Pancreas (tissue), 10 donors: ENCODE measurements around the gene SREBF2. TPM values are rescaled to one million over a fixed set of nuclear protein-coding genes. Genes with fewer than 3 reads are reported as not detected.
A peak's percentile ranks its signal among the peaks of the same experiment; 100 is the strongest.

Source experiments
- ATAC-seq, 4 donors: fragments of 200-7000 bp; cut with Tn5 transposase; one replicate each; pipeline versions ENCODE4 v1.8.0 to v1.9.1; 2020; ENCODE audit warnings: mild to moderate bottlenecking in 4 of 4, moderate library complexity in 4 of 4
- DNase-seq, 6 donors: peaks; one replicate each; pipeline ENCODE4 v3.0.0-alpha.2; 2020
- FAIRE-seq: peaks from 2 replicates; lab custom pipeline; 2012; peaks lifted over from hg19 to GRCh38; lab: Jason Lieb, UNC
- H3K27ac ChIP-seq, 4 donors: fragments of 200-600 bp; sonication (generic); 1 replicate in 3 of 4; 2 replicates in 1 of 4; pipeline versions ENCODE4 v1.5.0 to v1.8.0; 2020
- H3K27me3 ChIP-seq, 4 donors: fragments of 200-600 bp; one replicate each; pipeline ENCODE4 v1.8.0; 2021
- H3K36me3 ChIP-seq, 3 donors: fragments of 200-600 bp; sonication (generic) in 1 of 3; one replicate each; pipeline versions ENCODE4 v1.5.0 to v1.8.0; 2020 to 2021
- H3K4me1 ChIP-seq, 3 donors: fragments of 200-600 bp; one replicate each; pipeline ENCODE4 v1.8.0; 2021
- H3K4me3 ChIP-seq, 4 donors: fragments of 200-600 bp; sonication (generic) in 2 of 4; one replicate each; pipeline versions ENCODE4 v1.5.0 to v1.8.0; 2020 to 2021
- H3K9me3 ChIP-seq, 4 donors: fragments of 200-600 bp; one replicate each; pipeline ENCODE4 v1.8.0; 2021
- WGBS, 2 donors: extraction: QIAGEN DNeasy Blood & Tissue Kit; methylation state at CpG; one replicate each; pipeline ENCODE4 v1.1.7; 2013; 5-methylcytosine and 5-hydroxymethylcytosine counted together
- intact Hi-C, 3 donors: fragments of 100-400 bp; cut with DNase I; formaldehyde crosslinking; loops; one replicate each; pipeline versions ENCODE4 v1.11.1 to v1.14.2; 2022
- polyA plus RNA-seq, 2 donors: library from polyadenylated mRNA; stranded (reverse); fragments of 200-250 nt; gene quantifications; one replicate each; pipeline ENCODE4 v1.2.3, GENCODE V29; 2013
- total RNA-seq, 6 donors: library from RNA; stranded (reverse); fragmentation: NEBNext Ultra II Directional in 4 of 6; extraction: Animal tissue kit (Norgen Biotek cat#: 25700) in 4 of 6; gene quantifications; one replicate each; pipeline versions ENCODE4 v1.2.1 to v1.2.4, GENCODE V29; 2021 to 2023
- TF ChIP-seq, protein P1 (sequence below), 4 donors: fragments of 200-600 bp; sonication (generic) in 3 of 4; IDR thresholded peaks; one replicate each; pipeline versions ENCODE4 v1.5.0 to v1.8.0; 2021; ENCODE audit warnings: antibody characterized with exemption in 4 of 4
- donor health status: healthy with polysubstance abuse.
- donor health status: DM: no; HTN: no; CAD: no; lungs with moderate emphysema.
- donor health status: DM: no; HTN: no; CAD: no.
- donor health status: control.
- donor health status: control.
- donor health status: Bipolar disorder and iron deficiency.
- donor health status: DM: yes; HTN: yes; CAD: no.
- donor health status: DM: no; HTN: no; CAD: no.
- donor health status: DM: no; HTN: no; CAD: no.
- donor health status: DM: yes; HTN: yes; CAD: no.

SREBF2 gene
- total and polyA plus RNA-seq, 8 donors, result 28.2 to 44.8 (median 34.6) TPM

DNA sequence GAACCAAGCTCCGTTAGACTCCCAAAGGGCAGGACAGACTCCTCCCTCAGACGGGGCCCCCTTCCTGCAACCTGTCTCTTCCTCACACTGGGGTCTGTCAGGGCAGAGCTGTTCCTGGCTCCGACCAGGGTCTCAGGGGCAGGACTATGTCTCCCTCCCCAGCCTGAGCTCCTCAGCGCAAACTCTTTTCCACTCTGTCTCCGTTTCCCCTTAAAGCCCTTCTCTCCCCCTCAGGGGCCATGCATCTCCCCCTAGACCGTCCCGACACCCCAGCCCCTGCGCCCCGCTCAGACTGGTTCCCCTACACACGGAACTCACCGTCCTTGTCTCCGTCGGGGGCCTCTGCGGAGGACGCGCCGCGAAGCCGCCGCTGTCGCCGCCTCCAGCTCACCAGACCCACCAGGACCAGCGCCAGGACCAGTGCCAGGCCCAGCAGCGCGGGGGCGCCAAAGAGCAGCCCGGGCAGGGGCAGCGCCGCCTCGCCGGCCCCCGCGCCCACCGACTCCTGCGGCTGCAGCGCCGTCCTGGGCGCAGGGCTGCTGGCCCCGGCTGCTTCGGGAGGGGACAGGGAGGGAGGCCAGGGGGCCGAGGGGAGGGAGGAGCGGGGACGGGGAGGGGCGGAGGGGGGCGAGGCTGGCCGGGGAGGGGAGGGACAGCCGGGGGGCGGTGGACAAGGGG lies 93.0 kb downstream of the SREBF2 start:
- WGBS, 2 donors, result 5 to 8% methylated on average over 34 to 45 of the region's 48 CpGs
- Histone ChIP-seq H3K27me3 (no peaks in the 10 kb centered on the region), H3K36me3 (no peaks in the 10 kb centered on the region), H3K27ac (no peak overlapping the region), H3K9me3 (no peaks in the 10 kb centered on the region), H3K4me3 (peak overlapping the region in 3 of 4 donors; percentile 1 to 54 (median 36)), H3K4me1 (peaks cover 0 to 3% (median 0%) of the 10 kb centered on the region in 3 donors)
- TF ChIP-seq, protein P1, sequence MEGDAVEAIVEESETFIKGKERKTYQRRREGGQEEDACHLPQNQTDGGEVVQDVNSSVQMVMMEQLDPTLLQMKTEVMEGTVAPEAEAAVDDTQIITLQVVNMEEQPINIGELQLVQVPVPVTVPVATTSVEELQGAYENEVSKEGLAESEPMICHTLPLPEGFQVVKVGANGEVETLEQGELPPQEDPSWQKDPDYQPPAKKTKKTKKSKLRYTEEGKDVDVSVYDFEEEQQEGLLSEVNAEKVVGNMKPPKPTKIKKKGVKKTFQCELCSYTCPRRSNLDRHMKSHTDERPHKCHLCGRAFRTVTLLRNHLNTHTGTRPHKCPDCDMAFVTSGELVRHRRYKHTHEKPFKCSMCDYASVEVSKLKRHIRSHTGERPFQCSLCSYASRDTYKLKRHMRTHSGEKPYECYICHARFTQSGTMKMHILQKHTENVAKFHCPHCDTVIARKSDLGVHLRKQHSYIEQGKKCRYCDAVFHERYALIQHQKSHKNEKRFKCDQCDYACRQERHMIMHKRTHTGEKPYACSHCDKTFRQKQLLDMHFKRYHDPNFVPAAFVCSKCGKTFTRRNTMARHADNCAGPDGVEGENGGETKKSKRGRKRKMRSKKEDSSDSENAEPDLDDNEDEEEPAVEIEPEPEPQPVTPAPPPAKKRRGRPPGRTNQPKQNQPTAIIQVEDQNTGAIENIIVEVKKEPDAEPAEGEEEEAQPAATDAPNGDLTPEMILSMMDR (IDR thresholded peaks at IDR 0.05), result peak; percentile 49 to 64 (median 56)
- FAIRE-seq (no peak), ATAC-seq (peak; percentile 81 to 97 (median 90)), DNase-seq (peak; percentile 47 to 92 (median 80))
- intact Hi-C loops, result no loop called here

DNA sequence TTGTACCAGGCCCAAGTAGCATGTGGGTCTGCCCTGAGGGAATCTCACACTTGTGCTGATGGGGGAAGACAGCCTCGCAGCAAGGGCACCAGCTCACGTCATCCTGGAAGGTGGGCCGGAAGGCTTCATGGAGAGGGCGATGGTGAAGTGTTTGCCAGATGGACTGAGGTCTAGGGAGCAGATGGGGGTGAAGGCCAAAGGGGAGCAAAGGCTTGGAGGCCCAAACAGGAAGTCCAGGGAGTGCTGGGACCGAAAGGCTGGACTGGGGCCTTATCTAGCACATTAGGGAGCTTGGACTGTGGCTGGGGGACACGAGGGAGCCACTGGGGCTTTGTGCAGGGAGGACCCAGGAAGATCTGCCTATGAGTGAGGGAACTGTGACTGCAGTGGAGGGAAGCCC lies 94.9 kb downstream of the SREBF2 start:
- TF ChIP-seq, protein P1 (IDR thresholded peaks at IDR 0.05), result no peak
- H3K36me3 ChIP-seq, result no peaks in the 10 kb centered on the region
- no peak overlapping the region for H3K4me3 ChIP-seq
- no peaks in the 10 kb centered on the region for H3K9me3 ChIP-seq
- ATAC-seq (no peak), DNase-seq (no peak), FAIRE-seq (no peak)
- WGBS, 2 donors, result 78 to 84% methylated on average over 6 of the region's 6 CpGs
- H3K4me1 ChIP-seq, result peaks cover 0 to 3% (median 0%) of the 10 kb centered on the region in 3 donors
- H3K27me3 ChIP-seq, result no peaks in the 10 kb centered on the region
- H3K27ac ChIP-seq, result no peak overlapping the region
- intact Hi-C loops, result no loop called here

DNA sequence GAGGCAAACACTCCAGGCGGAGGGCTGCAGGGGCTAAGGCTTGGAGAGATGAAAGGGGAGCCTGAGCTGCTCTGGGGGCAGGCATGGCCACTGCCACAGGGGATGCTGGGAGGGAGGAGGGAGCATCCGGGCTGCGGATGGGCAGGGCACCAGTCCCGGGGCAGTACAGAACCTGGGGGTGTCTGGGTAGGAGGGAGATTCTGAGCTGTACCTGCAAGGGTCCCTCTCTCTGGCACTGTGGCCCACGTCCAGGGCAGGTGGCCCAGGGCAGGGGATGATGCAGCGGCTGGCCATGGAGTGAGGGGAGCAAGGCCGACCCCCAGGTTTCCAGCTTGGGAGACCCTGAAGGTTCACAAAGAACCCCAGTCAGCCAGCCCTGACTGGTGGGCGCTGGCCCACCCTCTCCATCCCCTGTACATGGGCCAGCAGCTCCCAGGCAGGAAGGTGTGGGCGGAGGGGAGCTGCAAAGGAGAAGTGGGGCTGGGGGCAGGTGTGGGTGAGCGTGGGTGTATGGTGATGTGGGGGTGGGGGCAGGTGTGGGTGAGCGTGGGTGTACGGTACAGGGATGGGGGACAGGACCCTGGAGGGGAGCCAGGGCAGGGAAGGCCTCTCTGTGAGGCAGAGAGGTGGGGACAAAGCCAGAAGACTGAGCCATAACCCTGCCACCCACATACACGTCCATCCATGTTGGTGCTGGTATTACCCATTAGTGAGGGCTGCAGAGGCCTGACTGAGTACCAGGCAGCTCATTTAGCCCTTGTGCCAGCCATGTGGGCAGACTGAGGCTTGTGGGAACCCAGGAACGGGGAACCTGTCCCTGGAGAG lies 95.9 kb downstream of the SREBF2 start:
- H3K4me1 ChIP-seq, result peaks cover 0 to 3% (median 0%) of the 10 kb centered on the region in 3 donors
- FAIRE-seq, result no peak
- no peaks in the 10 kb centered on the region for H3K27me3 ChIP-seq
- no peak for ATAC-seq
- WGBS, 2 donors, result 84 to 87% methylated on average over 11 to 14 of the region's 14 CpGs
- no peak overlapping the region for H3K27ac ChIP-seq
- TF ChIP-seq, protein P1 (IDR thresholded peaks at IDR 0.05), result no peak
- intact Hi-C loops, result no loop called here
- DNase-seq, result no peak
- no peak overlapping the region for H3K4me3 ChIP-seq
- no peaks in the 10 kb centered on the region for H3K36me3 ChIP-seq
- no peaks in the 10 kb centered on the region for H3K9me3 ChIP-seq

DNA sequence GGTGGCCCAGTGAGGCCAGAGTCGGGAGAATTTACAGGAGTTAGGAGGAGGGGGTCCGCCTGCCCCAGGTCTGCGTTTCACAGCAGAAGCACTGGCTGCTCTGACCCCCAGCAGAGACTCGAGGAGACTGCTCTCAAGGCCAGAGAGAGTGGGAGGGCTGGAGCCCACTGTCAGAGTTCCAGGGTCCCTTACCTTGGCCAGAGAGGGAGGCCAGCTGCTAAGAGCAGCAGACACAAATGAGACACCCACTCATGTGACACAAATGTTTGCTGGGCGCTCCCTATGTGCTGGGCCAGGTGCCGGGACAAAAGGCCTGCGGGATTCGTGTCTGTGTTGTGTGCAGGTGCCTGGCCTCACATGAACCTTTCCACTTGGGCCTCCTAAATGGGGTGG lies 96.5 kb downstream of the SREBF2 start:
- DNase-seq, result no peak
- Histone ChIP-seq H3K27me3 (no peaks in the 10 kb centered on the region), H3K4me1 (peaks cover 0 to 3% (median 0%) of the 10 kb centered on the region in 3 donors), H3K9me3 (no peaks in the 10 kb centered on the region), H3K4me3 (no peak overlapping the region), H3K27ac (no peak overlapping the region), H3K36me3 (no peaks in the 10 kb centered on the region)
- intact Hi-C loops, result no loop called here
- no peak for ATAC-seq
- WGBS, 2 donors, result 60 to 63% methylated on average over 8 of the region's 8 CpGs
- no peak for FAIRE-seq
- TF ChIP-seq, protein P1 (IDR thresholded peaks at IDR 0.05), result no peak
